IPS DF 4.7 (cell line): ENCODE measurements around the gene ARPC5.
"Not testable (repeated sequence)": the region's sequence is repeated elsewhere in the genome, so short reads cannot be mapped to it uniquely, and the experiment has no call there.

Experiments used
- DNase-seq: peaks from one replicate; pipeline ENCODE4 v3.0.0-alpha.2; 2013; ENCODE audit warnings: low spot score; ENCODE audit errors: extremely low read depth

The ARPC5 gene

DNA sequence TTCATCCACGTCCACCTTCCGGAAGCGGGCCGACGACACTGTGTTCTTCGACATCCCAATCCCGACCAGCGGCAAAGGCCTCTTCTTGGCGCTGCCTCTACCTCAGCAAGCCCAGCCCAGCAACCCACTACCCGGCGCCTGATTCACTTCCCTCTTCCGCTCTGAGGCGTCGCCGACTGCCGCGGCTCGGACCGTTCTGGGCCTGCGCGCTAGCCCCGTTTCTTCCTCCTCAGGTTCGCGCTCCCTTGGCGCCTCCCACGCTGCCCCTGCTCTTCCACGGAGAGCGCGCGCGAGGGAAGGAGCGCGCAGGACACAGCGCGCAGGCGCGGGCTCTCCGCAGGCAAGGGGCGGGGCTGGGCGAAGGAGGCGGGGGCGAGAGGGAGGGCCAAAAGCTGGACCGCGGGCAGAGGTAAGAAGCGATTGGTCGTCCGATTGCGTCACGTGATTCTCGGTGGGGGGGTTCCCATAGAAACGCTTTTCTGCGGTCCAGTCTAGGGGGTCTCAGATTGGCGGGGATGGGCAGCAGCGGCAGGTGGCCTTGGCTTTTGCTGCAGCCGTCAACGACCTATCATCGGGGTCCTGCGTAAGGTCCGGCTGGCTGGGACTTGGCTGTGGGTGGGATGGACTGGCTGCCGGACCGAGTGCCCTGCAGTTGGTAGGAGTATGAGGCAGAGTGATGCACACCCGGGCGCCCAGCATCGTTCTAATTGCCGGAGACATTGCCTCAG lies at the start of gene ARPC5:
Gene ARPC5 (minus strand): TSS at position 178 of the 728 bp plus-strand sequence. CDS start 124 bp downstream, at position 54.
- DNase-seq: peak; percentile 81

DNA sequence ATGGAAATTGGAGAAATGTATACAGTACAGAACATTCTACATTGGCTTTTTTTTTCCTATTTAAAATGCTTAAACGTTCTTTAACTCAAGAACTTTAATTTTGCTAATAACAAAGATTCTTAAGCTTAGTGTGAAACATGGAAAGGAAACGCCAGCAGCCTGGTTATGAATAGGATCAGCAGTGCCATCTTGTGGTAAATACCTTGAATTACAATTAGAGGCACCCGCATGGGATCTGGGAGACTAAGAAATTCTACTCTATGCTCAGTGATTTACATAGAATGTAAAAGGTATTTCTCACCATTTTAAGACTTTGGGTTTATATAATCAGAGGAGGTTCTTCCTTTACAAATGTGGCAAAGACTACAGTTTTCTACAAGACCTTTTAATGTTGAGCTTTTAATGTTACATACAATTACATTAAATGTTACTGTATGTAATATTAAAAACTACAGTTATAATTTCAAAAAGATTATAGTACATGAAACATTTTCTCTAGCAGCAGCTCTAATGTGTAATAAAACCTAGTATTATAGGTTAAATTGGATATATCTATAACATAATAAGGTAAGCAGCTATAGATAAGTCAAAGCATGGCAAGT lies 49.6 kb upstream of the ARPC5 start:
- DNase-seq: peak; percentile 19

DNA sequence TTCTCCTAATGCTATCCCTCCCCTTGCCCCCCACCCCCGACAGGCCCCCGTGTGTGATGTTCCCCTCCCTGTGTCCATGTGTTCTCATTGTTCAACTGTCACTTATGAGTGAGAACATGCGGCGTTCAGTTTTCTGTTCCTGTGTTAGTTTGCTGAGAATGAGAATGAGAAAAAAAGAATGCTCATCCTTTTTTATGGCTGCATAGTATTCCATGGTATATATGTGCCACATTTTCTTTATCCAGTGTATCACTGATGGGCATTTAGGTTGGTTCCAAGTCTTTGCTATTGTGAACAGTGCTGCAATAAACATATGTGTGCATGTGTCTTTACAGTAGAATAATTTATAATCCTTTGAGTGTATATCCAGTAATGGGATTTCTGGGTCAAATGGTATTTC lies 43.8 kb upstream of the ARPC5 start:
- not testable (repeated sequence) for DNase-seq

DNA sequence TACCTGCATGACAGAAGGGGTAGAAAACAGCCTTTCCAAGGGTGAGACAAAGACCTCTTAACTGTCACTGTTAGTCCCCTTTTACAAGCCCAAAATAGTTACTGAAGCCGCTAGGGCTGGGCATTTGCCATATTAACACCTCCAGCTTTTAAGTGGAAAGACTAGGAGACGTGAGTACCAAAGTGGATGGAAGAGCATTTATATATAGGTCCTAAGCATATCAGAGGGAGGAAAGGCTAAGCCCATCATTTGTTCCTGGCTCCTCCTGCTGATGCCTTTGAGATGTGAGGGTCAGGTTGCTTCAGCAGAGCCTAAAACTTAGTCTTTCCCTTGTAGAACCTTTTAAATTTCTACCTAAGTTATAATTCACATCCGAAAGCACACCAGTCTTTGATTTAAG lies 43.2 kb upstream of the ARPC5 start:
- DNase-seq: no peak

DNA sequence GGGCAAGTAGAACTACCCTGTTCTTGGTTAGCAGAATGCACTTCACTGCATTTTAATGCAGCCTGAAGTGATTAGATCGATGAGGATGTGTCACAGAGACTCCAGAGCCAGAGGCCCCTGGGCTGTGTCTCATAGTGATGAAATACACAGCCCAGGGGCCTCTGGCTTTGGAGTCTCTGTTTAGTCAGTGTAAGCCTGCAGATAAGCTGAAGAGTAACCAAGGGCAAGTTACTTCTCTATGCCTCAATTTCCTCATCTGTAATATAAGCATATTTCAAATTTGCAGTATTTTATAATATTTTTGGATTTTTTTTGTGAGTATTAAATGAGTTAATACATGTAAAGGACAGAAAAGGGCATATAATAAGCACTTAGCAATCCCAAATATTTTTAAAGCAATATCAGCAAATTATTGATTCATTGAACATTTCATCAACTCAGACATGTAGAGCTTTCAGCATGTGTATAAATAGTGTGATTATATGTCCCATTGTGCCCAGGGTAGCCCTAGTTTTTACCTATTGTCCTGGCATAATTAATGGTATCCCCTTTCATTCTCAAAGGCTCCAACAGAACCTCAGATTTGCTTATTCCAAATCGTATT lies 41.1 kb upstream of the ARPC5 start:
- DNase-seq: no peak

DNA sequence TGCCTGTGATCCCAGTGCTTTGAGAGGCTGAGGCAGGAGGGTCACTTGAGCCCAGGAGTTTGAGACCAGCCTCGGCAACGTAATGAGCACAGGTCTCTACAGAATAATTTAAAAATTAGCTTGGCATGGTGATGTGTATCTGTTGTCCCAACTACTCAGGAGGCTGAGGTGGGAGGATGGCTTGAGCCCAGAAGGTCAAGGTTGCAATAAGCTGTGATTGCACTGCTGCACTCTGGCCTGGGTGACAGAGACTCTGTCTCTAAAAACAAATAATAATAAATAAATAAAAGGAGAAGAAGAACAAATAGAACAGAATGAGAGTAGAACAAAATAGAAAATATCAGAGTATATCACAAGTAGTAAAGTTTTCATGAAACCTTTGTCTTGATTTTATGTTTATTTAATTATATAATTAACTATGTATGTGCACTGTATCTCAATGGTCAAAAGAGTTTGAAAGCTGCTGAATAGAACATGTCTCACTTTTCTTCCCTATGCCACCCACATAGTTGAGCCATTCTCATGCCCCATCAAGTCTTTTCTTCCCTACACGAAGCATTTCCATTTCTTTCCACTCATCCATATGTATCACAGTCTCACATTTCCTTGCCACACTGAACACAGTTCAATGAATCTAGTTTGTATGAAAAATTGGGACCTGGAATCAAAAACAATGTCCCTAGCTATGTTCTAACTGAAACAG lies 40.5 kb upstream of the ARPC5 start:
- no peak for DNase-seq

DNA sequence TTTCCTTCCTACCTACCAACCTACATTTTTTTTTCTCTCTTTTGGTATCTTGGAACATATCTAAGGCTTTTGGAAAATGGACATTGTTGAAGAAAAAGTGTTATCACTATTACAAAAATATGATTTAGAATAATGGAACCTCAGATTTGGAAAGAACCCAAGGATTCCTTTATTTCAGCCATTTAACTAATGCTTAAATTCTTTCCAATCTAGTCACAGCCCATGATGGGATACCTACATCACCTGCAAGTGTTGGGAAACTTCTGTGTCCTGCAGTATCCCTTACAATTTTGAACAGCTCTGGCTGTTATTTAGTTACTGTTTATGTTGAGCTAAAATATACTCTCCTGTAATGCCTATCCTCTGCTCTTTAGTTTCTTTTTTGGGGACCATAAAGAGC lies 39.8 kb upstream of the ARPC5 start:
- no peak for DNase-seq

DNA sequence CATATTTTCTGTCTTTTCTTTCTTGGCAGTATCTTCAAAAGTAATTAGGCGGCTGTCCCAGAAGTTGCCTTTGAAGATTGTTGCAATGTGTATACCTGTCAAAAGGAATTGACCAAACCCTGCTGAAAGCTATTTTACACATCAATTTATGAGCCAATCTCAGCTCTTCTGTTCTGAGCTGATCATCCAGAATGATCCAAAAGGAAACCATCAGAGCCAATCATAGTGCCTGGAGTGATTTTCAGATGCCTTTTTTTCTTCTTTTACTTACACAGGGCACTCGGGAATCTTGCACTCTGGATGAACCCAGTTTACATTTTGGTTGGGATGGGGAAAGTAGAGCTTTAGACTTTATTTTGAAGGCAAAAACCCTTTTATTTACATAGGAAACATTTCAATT lies 39.3 kb upstream of the ARPC5 start:
- no peak for DNase-seq

DNA sequence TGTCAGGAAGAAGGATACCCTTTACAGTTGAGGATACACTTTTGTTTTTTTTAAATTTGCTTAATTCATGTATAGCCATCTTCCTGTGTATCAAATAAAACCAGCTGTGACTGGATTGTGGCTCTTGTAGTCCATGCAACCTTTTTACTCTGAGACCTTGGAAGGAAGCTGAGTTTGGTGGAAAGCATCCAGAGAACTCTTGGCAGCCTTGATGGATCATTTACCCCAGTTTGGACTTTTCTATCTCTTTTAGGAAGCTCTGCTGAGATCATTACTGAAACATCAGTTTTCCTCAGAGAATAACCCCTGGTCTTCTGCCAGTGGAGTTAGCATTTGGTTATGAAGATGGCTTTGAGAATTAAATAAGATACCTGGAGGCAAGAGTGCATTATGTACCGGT lies 38.8 kb upstream of the ARPC5 start:
- DNase-seq: no peak

DNA sequence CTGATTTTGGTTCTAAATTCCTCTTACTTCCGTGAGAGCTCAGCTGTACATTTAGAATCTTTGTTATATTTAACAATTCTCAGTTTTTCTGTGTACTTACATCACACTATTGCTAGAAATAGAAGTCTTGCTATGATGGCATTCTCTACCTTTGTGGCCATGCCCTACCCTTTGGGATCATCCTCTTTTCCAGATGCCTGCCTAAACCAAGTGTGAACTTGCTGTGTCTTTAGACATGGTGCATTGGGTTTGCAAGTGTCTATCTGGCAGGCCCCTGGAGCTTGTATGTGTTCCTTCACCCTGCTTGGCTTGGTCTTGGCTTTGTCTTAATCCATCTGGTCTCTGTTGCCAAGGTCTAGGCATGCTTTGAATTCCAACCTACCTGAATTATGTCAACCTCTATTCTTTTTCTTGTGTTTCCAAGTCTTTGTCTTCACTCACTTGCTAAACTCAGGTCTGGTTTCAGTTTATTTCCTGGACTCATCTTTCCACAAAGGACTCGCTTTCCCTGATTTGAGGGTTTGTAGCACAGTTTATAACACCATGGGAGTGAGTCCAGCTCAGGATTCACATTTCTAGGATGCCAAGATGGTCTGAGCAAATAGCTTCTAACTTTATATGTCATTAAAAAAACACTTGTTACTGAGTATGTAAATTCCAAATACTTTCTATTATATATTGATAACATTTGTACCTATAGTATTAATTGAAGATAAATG lies 38.2 kb upstream of the ARPC5 start:
- no peak for DNase-seq

DNA sequence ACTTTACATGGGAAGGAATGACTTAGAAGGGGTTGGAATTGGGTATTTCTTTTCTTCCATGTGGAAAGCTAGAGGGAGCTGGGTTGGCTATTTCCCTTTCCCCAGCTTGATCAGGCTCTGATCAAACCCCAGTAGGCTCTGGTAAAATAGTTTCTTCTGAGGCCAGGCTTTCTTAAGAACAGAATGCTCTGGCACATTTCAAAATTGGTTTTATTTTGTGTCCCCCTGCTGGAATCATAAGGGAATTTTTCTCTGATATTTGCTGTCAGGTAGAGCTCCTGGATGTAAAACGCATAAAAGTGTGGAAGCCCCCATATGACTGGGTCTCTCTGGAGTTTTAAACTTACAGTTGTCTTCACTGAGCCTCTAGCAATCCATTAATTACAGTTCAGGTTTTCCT lies 34.6 kb upstream of the ARPC5 start:
- DNase-seq: no peak

DNA sequence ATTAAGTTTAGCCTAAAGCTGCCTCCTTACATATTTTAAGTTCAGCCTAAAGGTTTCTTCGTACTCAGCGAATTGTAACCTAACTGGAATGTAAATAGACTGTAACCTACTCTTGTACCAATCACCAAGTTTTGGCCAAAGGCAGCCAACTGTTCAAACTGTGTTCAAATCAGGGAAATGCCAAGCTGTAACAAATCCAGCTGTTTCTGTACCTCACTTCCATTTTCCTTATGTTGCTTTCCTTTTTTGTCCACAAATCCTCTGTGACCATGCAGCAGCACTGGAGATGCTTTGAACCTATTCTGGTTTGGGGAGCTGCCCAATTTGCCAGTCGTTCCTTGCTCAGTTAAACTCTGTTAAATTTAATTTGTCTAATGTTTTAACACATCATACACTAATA lies 20.8 kb upstream of the ARPC5 start:
- no peak for DNase-seq

DNA sequence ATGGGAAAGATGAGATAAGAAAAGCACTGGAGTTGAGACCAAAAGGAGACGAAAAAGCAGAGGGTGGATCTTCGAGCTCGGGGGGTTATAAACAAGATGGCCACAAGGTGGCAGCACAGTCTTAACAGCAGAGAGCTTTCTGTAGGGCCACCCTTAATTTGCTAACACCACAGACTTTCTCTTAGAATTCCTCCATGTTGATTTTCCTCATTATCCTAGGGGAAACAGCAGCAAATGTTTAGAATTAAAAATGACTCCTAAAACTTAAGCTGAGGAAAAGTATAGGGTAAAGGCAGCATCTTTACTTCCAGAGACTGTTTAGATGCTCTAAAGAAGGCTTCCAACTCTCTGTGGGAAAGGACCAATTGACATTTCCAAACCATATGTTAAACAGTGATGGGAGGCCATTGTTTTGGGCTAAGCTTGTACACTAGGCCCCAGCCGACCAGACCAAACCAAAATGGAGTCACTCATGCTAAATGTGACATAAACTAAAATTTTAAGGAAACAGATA lies 20.0 kb upstream of the ARPC5 start:
- DNase-seq: no peak

DNA sequence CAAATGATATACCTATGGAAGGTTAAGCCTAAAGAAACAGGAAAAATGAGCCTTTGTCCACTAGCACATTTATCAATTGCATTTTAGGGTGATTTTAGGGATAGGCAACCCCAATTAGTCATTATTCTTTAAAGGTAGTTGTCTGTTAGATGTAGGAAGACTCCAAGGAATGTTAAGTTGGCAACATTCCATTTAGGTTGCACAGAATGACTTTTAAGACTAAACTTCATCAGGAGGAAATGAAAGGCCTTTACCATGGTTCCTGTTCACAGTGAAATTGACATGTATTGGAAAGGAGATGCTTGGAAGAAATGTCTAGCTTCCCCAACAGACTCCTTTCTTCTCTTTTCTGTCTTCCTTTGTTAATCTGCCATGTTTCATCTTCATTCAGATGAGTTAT lies 19.1 kb upstream of the ARPC5 start:
- no peak for DNase-seq

DNA sequence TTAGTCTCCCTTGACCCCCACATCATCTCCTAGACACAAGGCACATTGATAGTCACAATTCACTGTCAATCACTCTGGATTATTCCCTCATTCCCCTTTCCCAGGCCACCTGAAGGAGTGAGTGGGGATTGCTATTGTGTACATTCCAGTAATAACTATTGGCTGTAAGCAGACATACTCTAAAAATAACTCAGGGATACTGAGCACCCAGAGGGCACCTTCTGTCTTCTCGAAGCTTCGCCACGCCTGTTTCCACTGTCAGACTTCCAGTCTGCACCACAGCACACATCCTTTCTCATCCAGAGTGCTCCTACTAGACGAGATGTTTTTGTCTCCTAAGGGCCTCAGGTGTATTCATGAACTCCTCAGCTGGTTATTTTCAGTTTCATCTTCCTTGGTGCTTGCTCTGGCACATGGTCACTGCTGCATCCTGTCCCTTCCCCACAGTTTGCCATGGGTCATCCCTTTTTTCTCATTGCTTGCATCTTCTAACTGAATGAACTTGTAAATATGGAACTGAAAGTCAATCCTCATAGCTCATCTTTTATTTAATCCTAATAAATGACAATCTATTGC lies 18.4 kb upstream of the ARPC5 start:
- no peak for DNase-seq

DNA sequence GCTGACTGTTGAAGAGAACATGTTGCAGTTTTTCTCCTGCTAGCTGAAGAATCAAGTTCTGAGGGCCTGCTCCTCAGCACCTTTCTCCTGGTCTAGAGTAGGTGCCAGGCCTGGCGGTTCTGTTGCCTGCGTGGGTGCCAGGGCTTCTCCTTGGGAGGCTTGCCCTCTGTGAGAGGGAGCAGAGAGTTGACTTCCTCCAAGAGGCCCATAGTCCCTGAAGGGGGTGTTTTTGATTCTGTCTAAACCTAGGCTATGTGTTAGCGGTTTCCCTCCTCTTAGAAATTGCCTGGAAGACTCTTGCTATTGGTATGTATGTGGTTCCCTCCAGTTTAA lies 17.8 kb upstream of the ARPC5 start:
- DNase-seq: no peak

DNA sequence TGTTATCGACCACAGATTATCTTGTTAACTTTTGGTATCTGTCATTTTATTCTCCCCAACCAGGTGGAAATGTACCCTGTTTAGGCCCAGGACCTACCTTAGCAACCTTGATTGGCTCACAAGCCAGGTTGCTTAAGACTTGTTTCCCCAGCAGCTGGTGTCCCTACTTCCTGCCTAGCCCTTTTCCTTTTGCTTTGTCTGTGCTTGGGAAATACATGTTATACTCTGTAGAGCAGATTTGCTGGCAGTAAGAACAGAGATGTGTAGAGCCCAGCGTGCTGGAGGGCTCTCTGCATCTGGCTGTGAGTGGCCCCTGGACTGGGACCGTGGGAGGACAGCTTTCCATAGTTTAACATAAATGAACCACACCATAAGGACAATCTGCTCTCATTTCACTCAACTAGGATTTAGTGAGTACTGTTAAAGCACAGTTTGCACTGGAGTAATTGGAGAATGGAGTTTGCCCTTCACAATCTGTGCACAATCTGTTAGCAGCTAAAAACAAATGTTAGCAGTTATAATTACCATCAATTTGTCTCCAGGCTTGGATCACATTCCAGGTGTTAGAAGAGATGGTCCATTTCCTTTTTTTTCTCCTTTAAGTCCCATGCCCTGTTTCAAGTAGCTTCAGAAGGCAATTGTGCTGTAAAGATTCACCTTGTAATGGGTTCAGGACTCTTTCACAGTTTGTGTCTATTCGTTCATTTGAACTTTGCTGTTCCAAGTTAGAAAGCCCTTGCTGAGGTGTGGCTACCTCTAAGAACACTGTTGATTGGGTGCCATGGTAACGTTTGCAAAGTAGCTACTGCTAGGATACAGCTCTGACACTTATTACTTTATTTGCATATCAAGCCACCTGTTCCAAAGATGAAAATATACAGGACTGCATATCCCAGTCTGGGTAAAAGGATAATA lies 17.2 kb upstream of the ARPC5 start, which contains the start of gene APOBEC4:
Gene APOBEC4 (minus strand): TSS at position 770 of the 915 bp plus-strand sequence. CDS start 4,535 bp downstream, outside the sequence.
- DNase-seq: no peak

DNA sequence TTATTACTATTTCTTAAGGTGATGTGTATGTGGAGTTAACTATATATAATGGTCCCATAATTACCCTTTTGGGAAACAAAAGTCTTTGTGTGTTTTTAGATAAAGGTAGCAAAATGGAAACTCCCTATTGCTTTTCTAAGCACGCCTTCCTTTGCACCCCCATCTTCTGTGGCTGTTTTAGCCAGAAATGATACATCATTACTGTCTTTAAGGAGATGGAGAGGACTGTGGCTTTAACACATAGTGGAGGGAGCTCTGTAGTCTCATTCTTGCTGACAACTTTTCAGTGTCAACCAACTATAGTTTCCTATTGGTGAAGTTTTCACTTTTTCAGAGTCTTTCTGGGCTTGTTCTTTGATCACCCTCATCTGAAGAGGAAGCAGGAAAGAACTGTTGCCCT lies 16.5 kb upstream of the ARPC5 start:
- no peak for DNase-seq

DNA sequence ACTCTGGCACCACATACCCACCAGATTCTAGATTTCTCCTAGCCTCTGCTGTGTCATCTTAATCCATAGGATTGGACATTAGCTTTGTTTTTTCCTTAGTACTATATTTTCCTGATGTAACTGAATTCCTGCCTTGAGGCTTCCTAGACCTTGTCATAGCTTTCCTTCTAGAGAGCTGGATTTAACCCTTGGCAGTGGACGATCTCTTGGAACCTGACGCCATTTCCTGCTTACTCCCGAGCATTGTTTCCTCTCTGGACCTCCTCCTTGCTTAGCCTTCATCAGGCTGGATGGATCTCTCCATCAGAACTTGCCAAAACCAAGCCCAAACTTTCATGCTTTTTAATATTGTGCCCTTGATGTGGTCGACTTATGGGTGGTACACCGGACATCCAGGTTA lies 16.0 kb upstream of the ARPC5 start:
- no peak for DNase-seq

DNA sequence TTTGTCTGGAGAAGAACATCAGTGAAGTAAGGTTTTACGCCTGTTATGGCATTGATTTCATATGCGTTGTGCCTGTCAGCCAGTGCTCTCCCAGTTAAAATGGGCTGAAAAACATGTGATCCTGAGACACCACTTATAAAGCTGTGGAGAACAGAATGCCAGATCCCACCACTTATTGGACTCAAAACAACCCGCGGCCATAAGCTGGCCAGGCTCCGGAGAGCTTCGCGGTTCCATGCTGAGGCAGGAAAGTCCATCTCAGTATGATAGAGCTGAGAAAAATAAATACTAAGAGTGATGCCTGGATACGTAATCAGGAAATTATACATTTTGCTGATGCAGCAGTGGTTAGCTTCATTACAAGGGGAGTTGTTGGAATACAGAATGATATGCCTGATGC lies 12.5 kb upstream of the ARPC5 start:
- DNase-seq: no peak
